Effector memory CD4-positive, alpha-beta T cell (primary cell): ENCODE data around the gene MAPT.
"Not testable (repeated sequence)": the region's sequence is repeated elsewhere in the genome, so short reads cannot be mapped to it uniquely, and the experiment has no call there.

Source experiments
- DNase-seq, 3 donors: peaks; one replicate each; pipeline ENCODE4 v3.0.0-alpha.2; 2020
- H3K27ac ChIP-seq: 2 replicates; pipeline ENCODE4 v1.7.0; 2013; ENCODE audit warnings: mild to moderate bottlenecking, low read length, moderate library complexity; ENCODE audit not compliant: insufficient read depth, poor library complexity, severe bottlenecking
- H3K27me3 ChIP-seq: replicated peaks from 2 replicates; pipeline ENCODE4 v1.7.0; 2013; ENCODE audit warnings: mild to moderate bottlenecking, low read length; ENCODE audit not compliant: insufficient read depth, control insufficient read depth, poor library complexity, severe bottlenecking
- H3K36me3 ChIP-seq: 2 replicates; pipeline ENCODE4 v1.7.0; 2013; ENCODE audit warnings: mild to moderate bottlenecking, low read length, moderate library complexity; ENCODE audit not compliant: control insufficient read depth, insufficient read depth
- H3K4me1 ChIP-seq: 2 replicates; pipeline ENCODE4 v1.7.0; 2013; ENCODE audit warnings: low read length, mild to moderate bottlenecking; ENCODE audit not compliant: control insufficient read depth, insufficient read depth, poor library complexity, severe bottlenecking
- H3K4me3 ChIP-seq: 2 replicates; pipeline ENCODE4 v1.7.0; 2013; ENCODE audit warnings: low read length, low read depth, mild to moderate bottlenecking; ENCODE audit not compliant: insufficient read depth, poor library complexity, severe bottlenecking
- H3K9me3 ChIP-seq: 2 replicates; pipeline ENCODE4 v1.7.0; 2013; ENCODE audit warnings: mild to moderate bottlenecking, low read length, moderate library complexity; ENCODE audit not compliant: control insufficient read depth

Gene MAPT

GRCh38 chr17:46020998-46021397 lies 126.6 kb downstream of the MAPT start:
- Histone ChIP-seq H3K9me3 (no peaks in the 10 kb centered on the region), H3K36me3 (peaks cover 8% of the 10 kb centered on the region), H3K27me3 (no peaks in the 10 kb centered on the region), H3K4me1 (peaks cover 23% of the 10 kb centered on the region), H3K4me3 (no peak overlapping the region), H3K27ac (peak overlapping the region; percentile 47)
- DNase-seq = no peak

DNA sequence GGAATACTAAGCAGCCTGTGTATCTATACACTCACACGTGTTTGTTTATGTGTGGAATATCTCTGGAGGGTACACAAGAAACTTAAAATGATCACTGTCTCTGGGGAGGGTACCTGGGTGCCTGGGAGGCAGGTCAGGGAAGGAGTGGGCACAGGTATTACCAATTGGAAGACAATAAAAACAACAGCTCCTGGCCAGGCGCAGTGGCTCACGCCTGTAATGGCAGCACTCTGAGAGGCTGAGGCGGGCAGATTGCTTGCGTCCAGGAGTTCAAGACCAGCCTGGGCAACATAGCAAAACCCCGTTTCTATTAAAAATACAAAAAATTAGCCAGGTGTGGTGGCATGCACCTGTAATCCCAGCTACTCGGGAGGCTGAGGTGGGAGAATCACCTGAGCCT lies 129.0 kb downstream of the MAPT start:
- H3K4me3 ChIP-seq, H3K27ac ChIP-seq, H3K9me3 ChIP-seq, H3K27me3 ChIP-seq, DNase-seq: not testable (repeated sequence)
- Histone ChIP-seq H3K36me3 (peaks cover 15% of the 10 kb centered on the region), H3K4me1 (peaks cover 21% of the 10 kb centered on the region)

DNA sequence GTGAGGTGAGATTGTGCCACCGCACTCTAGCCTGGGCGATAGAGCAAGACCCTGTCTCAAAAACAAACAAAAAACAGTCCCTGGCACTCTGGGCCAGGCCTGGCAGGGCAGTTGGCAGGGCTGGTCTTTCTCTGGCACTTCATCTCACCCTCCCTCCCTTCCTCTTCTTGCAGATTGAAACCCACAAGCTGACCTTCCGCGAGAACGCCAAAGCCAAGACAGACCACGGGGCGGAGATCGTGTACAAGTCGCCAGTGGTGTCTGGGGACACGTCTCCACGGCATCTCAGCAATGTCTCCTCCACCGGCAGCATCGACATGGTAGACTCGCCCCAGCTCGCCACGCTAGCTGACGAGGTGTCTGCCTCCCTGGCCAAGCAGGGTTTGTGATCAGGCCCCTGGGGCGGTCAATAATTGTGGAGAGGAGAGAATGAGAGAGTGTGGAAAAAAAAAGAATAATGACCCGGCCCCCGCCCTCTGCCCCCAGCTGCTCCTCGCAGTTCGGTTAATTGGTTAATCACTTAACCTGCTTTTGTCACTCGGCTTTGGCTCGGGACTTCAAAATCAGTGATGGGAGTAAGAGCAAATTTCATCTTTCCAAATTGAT lies 129.5 kb downstream of the MAPT start:
- no peak overlapping the region for H3K27ac ChIP-seq
- H3K27me3 ChIP-seq = no peaks in the 10 kb centered on the region
- H3K4me1 ChIP-seq = peaks cover 16% of the 10 kb centered on the region
- H3K9me3 ChIP-seq = no peaks in the 10 kb centered on the region
- peaks cover 15% of the 10 kb centered on the region for H3K36me3 ChIP-seq
- H3K4me3 ChIP-seq = no peak overlapping the region
- no peak for DNase-seq

DNA sequence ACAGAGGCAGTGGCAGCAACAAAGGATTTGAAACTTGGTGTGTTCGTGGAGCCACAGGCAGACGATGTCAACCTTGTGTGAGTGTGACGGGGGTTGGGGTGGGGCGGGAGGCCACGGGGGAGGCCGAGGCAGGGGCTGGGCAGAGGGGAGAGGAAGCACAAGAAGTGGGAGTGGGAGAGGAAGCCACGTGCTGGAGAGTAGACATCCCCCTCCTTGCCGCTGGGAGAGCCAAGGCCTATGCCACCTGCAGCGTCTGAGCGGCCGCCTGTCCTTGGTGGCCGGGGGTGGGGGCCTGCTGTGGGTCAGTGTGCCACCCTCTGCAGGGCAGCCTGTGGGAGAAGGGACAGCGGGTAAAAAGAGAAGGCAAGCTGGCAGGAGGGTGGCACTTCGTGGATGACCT lies 130.2 kb downstream of the MAPT start:
- Histone ChIP-seq H3K4me3 (no peak overlapping the region), H3K9me3 (no peaks in the 10 kb centered on the region), H3K27me3 (no peaks in the 10 kb centered on the region), H3K27ac (no peak overlapping the region), H3K4me1 (peaks cover 14% of the 10 kb centered on the region), H3K36me3 (peaks cover 15% of the 10 kb centered on the region)
- no peak for DNase-seq

- no peak overlapping the region for H3K4me3 ChIP-seq
- H3K4me1 ChIP-seq = peaks cover 14% of the 10 kb centered on the region
- no peak for DNase-seq
- no peaks in the 10 kb centered on the region for H3K9me3 ChIP-seq
- peaks cover 15% of the 10 kb centered on the region for H3K36me3 ChIP-seq
- no peak overlapping the region for H3K27ac ChIP-seq
- no peaks in the 10 kb centered on the region for H3K27me3 ChIP-seq
Observed at GRCh38 chr17:46025060-46025459, 130.7 kb downstream of the MAPT start.

DNA sequence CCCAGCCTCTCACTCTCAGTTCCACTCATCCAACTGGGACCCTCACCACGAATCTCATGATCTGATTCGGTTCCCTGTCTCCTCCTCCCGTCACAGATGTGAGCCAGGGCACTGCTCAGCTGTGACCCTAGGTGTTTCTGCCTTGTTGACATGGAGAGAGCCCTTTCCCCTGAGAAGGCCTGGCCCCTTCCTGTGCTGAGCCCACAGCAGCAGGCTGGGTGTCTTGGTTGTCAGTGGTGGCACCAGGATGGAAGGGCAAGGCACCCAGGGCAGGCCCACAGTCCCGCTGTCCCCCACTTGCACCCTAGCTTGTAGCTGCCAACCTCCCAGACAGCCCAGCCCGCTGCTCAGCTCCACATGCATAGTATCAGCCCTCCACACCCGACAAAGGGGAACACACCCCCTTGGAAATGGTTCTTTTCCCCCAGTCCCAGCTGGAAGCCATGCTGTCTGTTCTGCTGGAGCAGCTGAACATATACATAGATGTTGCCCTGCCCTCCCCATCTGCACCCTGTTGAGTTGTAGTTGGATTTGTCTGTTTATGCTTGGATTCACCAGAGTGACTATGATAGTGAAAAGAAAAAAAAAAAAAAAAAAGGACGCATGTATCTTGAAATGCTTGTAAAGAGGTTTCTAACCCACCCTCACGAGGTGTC lies 131.3 kb downstream of the MAPT start:
- H3K27me3 ChIP-seq = no peaks in the 10 kb centered on the region
- no peaks in the 10 kb centered on the region for H3K9me3 ChIP-seq
- H3K36me3 ChIP-seq = peaks cover 21% of the 10 kb centered on the region
- no peak for DNase-seq
- peaks cover 9% of the 10 kb centered on the region for H3K4me1 ChIP-seq
- no peak overlapping the region for H3K27ac ChIP-seq
- H3K4me3 ChIP-seq = no peak overlapping the region

- H3K36me3 ChIP-seq = peaks cover 29% of the 10 kb centered on the region
- H3K27ac ChIP-seq = no peak overlapping the region
Observed at GRCh38 chr17:46026166-46027047, 132.1 kb downstream of the MAPT start.

GRCh38 chr17:46027048-46027975 lies 133.0 kb downstream of the MAPT start:
- H3K4me1 ChIP-seq = no peaks in the 10 kb centered on the region
- H3K36me3 ChIP-seq = peaks cover 38% of the 10 kb centered on the region
- no peak overlapping the region for H3K4me3 ChIP-seq
- no peak overlapping the region for H3K27ac ChIP-seq
- no peak for DNase-seq
- no peaks in the 10 kb centered on the region for H3K27me3 ChIP-seq
- no peaks in the 10 kb centered on the region for H3K9me3 ChIP-seq

More at GRCh38 chr17:46026166-46027047, 132.1 kb downstream of the MAPT start:
- Histone ChIP-seq H3K4me1 (peaks cover 2% of the 10 kb centered on the region), H3K9me3 (no peaks in the 10 kb centered on the region), H3K4me3 (no peak overlapping the region), H3K27me3 (no peaks in the 10 kb centered on the region)
- DNase-seq = no peak

GRCh38 chr17:46027976-46028325 lies 133.6 kb downstream of the MAPT start:
- Histone ChIP-seq H3K27ac (no peak overlapping the region), H3K36me3 (peaks cover 40% of the 10 kb centered on the region), H3K9me3 (no peaks in the 10 kb centered on the region)

More at GRCh38 chr17:46027976-46028325, 133.6 kb downstream of the MAPT start:
- Histone ChIP-seq H3K4me1 (no peaks in the 10 kb centered on the region), H3K27me3 (no peaks in the 10 kb centered on the region), H3K4me3 (no peak overlapping the region)
- DNase-seq = no peak
